Tibial artery (tissue), 4 donors: ENCODE measurements around the gene ERMN.

ENCODE experiments used
- DNase-seq, 2 donors: peaks; one replicate each; pipeline ENCODE4 v3.0.0-alpha.2; 2019
- H3K27ac ChIP-seq, 2 donors: fragments of 200-600 bp; sonication (generic) in 1 of 2; 1 replicate in 1 of 2; 2 replicates in 1 of 2; pipeline ENCODE4 v1.5.1; 2018 to 2019; ENCODE audit warnings: mild to moderate bottlenecking in 1 of 2
- H3K27me3 ChIP-seq, 2 donors: fragments of 200-600 bp; sonication (generic) in 1 of 2; one replicate each; pipeline versions ENCODE4 v1.5.1 to v1.6.0; 2016 to 2019
- H3K36me3 ChIP-seq, 3 donors: fragments of 200-600 bp; sonication (generic) in 2 of 3; one replicate each; pipeline ENCODE4 v1.5.1; 2016 to 2019; ENCODE audit warnings: mild to moderate bottlenecking in 2 of 3
- H3K4me1 ChIP-seq, 4 donors: fragments of 200-600 bp; sonication (generic) in 2 of 4; 1 replicate in 3 of 4; 2 replicates in 1 of 4; pipeline ENCODE4 v1.5.1; 2016 to 2019
- H3K4me3 ChIP-seq, 2 donors: fragments of 200-600 bp; sonication (generic) in 1 of 2; 1 replicate in 1 of 2; 2 replicates in 1 of 2; pipeline ENCODE4 v1.5.1; 2018 to 2019; ENCODE audit warnings: mild to moderate bottlenecking in 2 of 2
- H3K9me3 ChIP-seq, 3 donors: fragments of 200-600 bp; sonication (generic) in 1 of 3; one replicate each; pipeline ENCODE4 v1.5.1; 2016 to 2019
- CTCF ChIP-seq, 2 experiments: fragments of 200-600 bp in 1 of 2; fragments of 450-650 bp in 1 of 2; IDR thresholded peaks; one replicate each; pipeline ENCODE4 v1.5.1; 2017 to 2019; ENCODE audit warnings: antibody characterized with exemption in 2 of 2, mild to moderate bottlenecking in 1 of 2, moderate library complexity in 1 of 2
- intact Hi-C: fragments of 100-400 bp; cut with DNase I; formaldehyde crosslinking; loops from one replicate; pipeline ENCODE4 v1.15.0; 2023; ENCODE audit warnings: low total_unique reads

The ERMN gene

GRCh38 chr2:157329524-157329923 lies 3.9 kb upstream of the ERMN start:
- no peak for DNase-seq
- no peak overlapping the region for H3K4me3 ChIP-seq
- no peak for TF ChIP-seq CTCF (IDR thresholded peaks at IDR 0.05)
- H3K9me3 ChIP-seq: no peaks in the 10 kb centered on the region
- intact Hi-C loops: no loop called here
- H3K36me3 ChIP-seq: no peaks in the 10 kb centered on the region
- H3K27me3 ChIP-seq: no peaks in the 10 kb centered on the region
- no peak overlapping the region for H3K27ac ChIP-seq
- H3K4me1 ChIP-seq: peaks cover 0 to 27% (median 7%) of the 10 kb centered on the region in 4 donors

GRCh38 chr2:157327621-157328500 lies 2.2 kb upstream of the ERMN start:
- peak; percentile 83 to 84 for DNase-seq
- H3K36me3 ChIP-seq: no peaks in the 10 kb centered on the region
- H3K27ac ChIP-seq: peak overlapping the region in 1 of 2 donors; percentile 48
- intact Hi-C loops: no loop called here
- TF ChIP-seq CTCF (IDR thresholded peaks at IDR 0.05): peak; percentile 68 to 92
- H3K4me1 ChIP-seq: peaks cover 0 to 27% (median 7%) of the 10 kb centered on the region in 4 donors
- no peak overlapping the region for H3K4me3 ChIP-seq
- H3K9me3 ChIP-seq: no peaks in the 10 kb centered on the region
- no peaks in the 10 kb centered on the region for H3K27me3 ChIP-seq

GRCh38 chr2:157327200-157327599 lies 1.6 kb upstream of the ERMN start:
- Histone ChIP-seq H3K27ac (peak overlapping the region in 1 of 2 donors; percentile 48), H3K4me3 (no peak overlapping the region), H3K36me3 (no peaks in the 10 kb centered on the region), H3K4me1 (peaks cover 0 to 27% (median 7%) of the 10 kb centered on the region in 4 donors), H3K27me3 (no peaks in the 10 kb centered on the region), H3K9me3 (no peaks in the 10 kb centered on the region)
- intact Hi-C loops: no loop called here
- no peak for DNase-seq
- no peak for TF ChIP-seq CTCF (IDR thresholded peaks at IDR 0.05)

- no peaks in the 10 kb centered on the region for H3K27me3 ChIP-seq
- H3K9me3 ChIP-seq: no peaks in the 10 kb centered on the region
- H3K36me3 ChIP-seq: no peaks in the 10 kb centered on the region
- no peak overlapping the region for H3K27ac ChIP-seq
- no peak for DNase-seq
- intact Hi-C loops: no loop called here
- no peak for TF ChIP-seq CTCF (IDR thresholded peaks at IDR 0.05)
- no peak overlapping the region for H3K4me3 ChIP-seq
- H3K4me1 ChIP-seq: peaks cover 0 to 27% (median 7%) of the 10 kb centered on the region in 4 donors
Observed at GRCh38 chr2:157326698-157327097, 1.1 kb upstream of the ERMN start.

- intact Hi-C loops: loop anchor here (5.0 kb wide), 1 partner anchor 268 kb away; no protein-coding TSS in a partner anchor
- Histone ChIP-seq H3K4me1 (peaks cover 0 to 23% (median 7%) of the 10 kb centered on the region in 4 donors), H3K27me3 (no peaks in the 10 kb centered on the region), H3K27ac (no peak overlapping the region), H3K9me3 (no peaks in the 10 kb centered on the region), H3K36me3 (no peaks in the 10 kb centered on the region), H3K4me3 (no peak overlapping the region)
- no peak for TF ChIP-seq CTCF (IDR thresholded peaks at IDR 0.05)
- no peak for DNase-seq
Observed at GRCh38 chr2:157324331-157324843, 1.2 kb downstream of the ERMN start.
